Dermis blood vessel endothelial cell (primary cell): ENCODE measurements around the gene DDN. TPM values are rescaled to one million over a fixed set of nuclear protein-coding genes. Genes with fewer than 3 reads are reported as not detected.

Experiments used
- DNase-seq: peaks from one replicate; pipeline ENCODE4 v3.0.0; 2010
- total RNA-seq: library from RNA; depleted of rRNA; stranded (reverse); fragments of >200 nt; gene quantifications from 2 replicates; pipeline ENCODE4 v1.2.3, GENCODE V29; 2014

Gene DDN
- total RNA-seq, 1 donor from 2014 or later: under 0.01 TPM

DNA sequence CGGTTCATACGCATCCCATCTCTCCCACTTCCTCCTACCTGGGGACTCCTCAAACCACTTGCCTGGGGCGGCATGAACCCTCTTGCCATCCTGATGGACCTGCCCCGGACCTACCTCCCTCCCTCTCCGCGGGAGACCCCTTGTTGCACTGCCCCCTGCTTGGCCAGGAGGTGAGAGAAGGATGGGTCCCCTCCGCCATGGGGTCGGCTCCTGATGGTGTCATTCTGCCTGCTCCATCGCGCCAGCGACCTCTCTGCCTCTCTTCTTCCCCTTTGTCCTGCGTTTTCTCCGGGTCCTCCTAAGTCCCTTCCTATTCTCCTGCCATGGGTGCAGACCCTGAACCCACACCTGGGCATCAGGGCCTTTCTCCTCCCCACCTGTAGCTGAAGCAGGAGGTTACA is 17.4 kb downstream of the DDN start:
- DNase-seq: no peak

DNA sequence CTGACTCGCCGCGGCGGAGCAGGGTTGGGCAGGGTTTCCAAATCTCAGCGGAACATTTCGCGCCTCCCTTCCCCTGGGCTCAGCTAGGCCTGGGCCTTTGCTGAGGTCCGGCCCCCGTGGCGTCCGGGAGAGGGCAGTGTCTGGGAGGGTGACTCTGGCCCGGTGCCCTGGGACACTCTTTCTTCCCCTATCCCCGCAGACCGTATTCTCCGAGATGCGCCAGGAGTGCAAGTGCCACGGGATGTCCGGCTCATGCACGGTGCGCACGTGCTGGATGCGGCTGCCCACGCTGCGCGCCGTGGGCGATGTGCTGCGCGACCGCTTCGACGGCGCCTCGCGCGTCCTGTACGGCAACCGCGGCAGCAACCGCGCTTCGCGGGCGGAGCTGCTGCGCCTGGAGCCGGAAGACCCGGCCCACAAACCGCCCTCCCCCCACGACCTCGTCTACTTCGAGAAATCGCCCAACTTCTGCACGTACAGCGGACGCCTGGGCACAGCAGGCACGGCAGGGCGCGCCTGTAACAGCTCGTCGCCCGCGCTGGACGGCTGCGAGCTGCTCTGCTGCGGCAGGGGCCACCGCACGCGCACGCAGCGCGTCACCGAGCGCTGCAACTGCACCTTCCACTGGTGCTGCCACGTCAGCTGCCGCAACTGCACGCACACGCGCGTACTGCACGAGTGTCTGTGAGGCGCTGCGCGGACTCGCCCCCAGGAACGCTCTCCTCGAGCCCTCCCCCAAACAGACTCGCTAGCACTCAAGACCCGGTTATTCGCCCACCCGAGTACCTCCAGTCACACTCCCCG is 18.0 kb downstream of the DDN start:
- DNase-seq: no peak

DNA sequence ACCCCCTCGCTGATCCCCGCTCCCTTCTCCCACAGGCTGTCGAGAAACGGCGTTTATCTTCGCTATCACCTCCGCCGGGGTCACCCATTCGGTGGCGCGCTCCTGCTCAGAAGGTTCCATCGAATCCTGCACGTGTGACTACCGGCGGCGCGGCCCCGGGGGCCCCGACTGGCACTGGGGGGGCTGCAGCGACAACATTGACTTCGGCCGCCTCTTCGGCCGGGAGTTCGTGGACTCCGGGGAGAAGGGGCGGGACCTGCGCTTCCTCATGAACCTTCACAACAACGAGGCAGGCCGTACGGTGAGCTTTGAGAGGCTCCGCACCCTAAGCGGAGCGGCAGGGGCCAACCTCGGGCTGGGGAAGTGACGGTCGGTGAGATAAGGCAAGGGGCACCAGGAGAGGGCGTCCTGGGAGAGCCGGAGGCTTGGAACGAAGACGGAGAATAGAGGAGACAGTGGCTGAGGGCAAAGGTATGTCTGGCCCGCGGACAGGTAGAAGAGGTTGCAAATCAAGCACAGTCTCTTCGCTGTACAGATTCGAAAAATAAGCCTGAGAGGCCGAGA is 18.7 kb downstream of the DDN start:
- no peak for DNase-seq

DNA sequence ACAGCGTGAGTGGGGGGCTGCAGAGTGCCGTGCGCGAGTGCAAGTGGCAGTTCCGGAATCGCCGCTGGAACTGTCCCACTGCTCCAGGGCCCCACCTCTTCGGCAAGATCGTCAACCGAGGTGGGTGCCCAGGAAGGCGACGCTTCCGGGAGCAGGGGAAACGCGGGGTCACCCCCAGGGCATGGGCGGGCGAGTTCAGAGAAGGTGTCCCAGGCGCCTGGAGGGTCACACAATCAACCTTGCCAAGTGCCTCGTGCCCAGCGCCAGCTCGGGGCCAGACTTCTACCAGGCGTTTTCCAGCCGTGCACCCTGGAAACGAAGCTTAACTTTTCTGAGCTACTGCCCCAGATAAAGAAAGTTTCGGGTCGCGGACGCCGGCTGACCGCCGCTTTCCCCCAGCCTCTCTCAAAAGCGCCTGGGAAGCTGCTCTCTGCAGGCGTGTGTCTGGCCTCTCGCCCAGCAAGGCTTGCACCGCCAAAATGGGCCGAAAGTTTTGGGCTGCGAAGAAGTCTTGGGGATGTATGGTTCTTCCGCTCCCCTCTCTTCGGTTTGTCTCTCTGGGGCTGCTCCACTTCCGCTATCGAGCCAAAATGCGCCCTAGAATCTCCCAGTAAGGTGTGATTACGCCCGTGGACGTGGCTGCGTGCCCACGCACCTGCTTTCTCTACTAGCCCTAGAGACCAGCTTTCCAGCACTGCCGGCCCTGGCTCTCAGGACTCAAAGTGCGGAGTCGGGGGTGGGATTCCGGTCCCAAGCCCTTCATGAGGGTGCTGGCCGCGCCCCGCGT is 19.4 kb downstream of the DDN start:
- DNase-seq: no peak

DNA sequence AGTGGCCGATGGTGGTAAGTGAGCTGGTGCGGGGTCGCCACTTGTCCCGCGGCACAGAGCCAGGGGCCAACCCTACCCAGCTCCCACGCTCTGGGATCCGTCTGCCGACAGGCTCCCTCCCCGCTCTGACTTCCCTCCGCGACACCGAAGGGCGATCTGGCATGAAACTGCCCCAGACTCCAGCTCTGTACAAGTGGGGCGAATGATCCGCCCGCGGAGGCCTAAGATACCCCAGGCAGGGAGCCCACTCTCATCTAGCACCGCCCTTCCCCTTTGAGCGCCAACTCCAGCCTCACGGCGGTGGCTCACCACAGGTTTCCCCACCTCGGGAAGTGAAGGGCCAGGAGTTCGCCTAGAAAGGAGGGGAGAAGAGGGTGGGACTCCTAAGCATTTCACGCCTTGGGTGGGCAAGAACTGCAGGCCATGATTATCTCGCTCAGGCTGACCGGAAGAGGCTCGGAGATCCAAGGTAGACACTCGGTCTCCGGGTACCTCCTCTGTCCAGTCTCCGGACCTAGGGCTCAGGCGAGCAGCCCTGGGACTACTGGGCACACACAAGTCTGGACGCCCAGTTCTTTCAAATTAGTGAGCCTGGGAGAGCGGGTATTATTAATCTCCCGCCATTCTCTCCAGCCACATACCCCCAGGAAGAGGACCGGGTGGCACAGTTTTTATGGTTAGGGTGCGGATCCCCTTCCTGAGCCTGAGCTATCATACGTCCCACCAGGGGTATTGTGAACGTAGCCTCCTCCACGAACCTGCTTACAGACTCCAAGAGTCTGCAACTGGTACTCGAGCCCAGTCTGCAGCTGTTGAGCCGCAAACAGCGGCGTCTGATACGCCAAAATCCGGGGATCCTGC is 20.2 kb downstream of the DDN start:
- no peak for DNase-seq

DNA sequence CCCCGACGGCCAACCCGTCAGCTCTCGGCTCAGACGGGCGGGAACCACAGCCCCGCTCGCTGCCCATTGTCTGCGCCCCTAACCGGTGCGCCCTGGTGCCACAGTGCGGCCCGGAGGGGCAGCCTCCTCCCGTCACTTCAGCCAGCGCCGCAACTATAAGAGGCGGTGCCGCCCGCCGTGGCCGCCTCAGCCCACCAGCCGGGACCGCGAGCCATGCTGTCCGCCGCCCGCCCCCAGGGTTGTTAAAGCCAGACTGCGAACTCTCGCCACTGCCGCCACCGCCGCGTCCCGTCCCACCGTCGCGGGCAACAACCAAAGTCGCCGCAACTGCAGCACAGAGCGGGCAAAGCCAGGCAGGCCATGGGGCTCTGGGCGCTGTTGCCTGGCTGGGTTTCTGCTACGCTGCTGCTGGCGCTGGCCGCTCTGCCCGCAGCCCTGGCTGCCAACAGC is 20.9 kb downstream of the DDN start, which contains the start of gene WNT1:
TSS of gene WNT1 (plus strand) at position 32 of the 450 bp plus-strand sequence. CDS start at position 361, 329 bp downstream.
- no peak for DNase-seq

DNA sequence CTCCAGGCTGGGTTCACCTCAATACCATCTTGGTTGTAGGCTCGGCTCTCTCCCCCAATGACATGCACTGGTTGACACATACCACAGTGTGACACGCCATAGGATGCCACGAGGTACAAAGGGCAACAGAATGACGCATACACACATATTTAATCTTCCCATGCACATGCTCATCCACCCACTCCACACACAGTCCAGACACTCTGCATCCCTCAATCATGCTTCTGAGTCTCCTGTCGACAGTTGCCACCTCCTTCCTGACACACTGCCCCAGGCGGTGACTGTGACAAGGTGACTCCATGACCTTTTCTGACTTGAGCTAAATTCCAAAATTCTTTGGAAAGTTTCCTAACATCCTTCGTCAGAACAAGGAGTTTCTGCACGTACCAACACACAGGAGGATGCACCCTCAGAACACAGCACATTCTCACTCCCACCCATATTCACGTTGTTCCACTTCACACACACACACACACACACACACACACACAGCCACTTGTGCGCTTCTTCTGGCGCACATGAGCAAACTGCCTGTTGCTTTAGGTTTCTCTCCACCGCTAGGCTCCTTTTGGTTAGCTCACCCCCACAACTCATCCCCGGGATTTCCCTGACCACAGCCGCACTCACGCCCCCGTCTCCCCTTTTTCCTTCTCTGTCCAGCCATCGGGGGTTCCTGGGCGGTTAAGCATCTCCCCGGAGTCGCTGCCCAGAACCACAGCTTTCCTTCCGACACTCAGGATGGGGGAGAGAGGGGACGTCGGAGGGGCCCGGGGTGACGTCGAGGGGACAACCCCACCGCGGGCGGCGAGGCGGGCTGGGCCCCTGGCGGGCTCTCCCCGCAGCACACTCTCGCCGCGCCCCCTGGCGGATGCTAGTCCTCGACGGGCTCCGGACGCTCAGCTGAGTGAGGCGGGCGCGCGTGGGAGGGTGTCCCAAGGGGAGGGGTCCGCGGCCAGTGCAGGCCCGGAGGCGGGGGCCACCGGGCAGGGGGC is 21.6 kb downstream of the DDN start:
- DNase-seq: peak; percentile 73

DNA sequence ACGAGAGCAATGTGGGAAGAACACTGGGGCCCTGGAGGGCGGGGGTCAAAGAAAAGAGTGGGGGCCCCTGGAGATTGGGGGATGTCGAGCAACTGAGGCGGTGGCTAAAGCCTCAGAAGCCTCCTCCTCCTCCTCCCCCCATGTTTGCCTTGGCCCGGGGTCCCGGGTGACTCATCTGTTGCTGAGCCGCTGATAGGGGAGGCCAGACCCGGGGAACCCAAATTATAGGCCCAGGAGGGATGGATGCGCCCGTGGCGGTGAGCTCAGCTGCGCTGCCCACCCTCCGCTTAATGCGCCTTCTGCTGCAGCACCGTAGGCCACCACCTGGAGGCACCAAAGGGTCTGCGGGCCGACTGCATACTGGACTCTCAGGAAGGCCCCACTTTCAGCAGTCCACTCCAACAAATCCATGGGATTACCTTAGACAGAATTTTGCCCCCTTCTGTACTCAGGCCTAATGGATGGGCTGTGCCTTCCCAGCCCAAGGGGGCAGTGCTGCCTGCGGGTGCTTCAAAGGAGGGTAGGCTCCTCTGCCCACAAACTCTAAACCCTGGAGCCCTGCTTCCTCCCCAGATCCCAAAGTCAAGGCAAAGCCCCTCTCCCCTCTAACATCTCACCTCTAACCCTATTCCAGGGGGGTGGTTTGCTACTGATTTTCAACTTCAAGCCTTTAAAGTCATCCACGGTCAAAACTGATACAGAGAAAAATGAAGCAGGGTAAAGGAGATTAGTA is 25.1 kb downstream of the DDN start:
- peak; percentile 74 for DNase-seq

DNA sequence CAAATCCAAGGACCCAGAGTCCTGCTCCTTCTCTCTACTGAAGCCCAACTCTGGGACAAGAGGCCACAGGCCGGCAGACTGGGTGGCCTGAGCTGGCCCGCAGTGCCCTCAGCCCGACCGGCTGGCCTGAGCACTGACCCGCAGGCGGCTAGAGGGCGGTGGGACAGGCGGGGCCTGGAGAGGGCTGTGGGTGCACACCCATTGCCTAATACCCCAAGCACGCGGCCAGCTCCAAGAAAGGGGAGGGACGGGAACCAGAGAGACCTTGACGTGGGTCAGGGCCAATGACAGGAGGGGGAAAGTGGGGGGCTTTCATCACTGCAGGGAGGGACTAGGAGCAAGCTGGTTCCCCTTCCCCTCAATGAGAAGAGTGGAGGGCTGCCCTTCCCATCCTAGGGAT is 25.6 kb downstream of the DDN start:
- DNase-seq: no peak

DNA sequence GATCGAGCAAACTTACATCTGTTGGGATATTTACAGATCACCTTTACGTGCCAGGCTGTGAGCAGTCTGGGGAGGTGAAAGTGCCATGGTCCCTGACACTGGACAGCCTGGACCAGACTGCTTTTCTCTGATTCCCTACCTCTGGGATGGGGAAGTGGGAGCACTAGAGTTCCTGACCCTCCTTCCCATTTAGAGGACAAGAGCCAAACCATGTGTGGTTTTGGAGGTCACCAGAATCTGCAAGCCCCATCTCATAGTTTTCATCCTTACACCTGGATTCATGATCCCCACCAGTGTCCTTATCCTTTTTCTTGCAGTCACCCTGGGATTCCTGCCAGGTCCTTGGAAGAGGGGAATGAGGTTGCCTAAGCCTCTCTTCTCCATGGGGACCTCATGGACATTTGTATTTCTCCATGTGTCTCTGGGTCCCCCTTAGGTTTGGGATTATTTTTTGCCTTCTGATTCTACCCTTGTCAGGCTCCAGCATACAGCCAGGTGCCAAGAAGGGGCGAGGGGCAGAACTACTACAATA is 26.2 kb downstream of the DDN start:
- DNase-seq: no peak

DNA sequence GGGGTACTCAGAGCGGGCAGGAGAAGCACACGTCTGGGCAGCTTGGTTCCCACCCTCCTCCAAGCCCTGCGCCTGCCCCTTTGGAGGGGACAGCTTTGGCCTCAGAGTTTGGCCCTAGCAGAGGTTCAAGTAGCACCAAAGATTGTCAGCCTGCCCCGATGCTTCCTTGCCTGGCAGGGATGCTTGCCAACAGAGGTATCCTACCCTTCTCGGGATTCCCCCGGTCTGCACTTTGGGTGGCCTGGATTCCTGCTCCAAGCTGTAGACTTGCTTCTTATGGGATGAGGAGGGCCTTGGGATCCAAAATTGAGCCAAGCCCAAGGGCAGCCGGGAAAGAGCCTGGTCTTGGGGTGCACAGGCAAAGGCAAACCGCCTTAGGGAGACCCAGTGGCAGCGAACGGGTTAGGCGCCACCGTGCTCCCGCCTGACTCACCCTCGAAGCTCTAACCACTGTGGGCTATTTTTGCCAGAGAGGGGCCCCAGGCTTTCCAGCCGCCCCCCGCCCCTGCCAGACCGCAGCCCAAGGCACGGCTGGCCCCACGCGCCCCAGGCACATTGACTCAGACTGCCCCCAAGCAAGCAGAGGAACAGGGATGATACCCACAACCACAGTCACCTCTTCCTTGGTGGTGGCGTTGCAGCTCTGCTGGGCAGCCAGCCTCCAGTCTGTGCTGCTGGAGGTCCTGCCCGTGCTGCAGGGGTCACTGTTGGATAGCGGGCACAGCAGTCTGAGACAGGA is 26.8 kb downstream of the DDN start:
- no peak for DNase-seq

DNA sequence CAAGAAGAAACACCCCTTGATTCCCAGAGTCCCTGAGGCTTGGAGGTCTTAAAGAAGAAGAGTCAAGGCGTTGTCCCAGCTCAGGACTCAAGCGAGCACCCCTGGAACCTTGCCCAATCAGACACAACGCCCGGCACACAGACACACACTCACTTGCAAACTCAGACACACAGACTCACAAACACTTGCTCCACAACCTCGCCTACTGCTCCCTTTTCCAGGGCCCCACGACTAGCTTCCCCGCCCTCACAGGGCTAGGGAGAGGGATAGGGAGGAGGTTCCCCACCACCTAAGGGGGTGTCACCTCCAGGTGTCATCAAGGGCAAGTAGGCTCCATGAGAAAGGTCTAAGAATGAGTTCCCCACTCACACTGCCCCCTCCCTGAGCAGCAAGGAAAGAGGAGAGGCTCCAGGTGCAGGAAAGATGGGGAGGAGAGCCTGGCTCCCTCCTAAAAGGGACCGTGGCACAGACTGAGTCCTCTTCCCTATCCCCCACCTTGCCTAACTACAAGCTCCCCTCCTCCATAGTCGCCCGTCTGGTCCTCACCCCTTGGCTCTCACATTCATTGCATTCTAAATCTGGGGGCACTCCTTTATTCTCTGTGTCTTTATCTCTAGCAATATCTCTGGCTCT is 28.4 kb downstream of the DDN start:
- DNase-seq: no peak

DNA sequence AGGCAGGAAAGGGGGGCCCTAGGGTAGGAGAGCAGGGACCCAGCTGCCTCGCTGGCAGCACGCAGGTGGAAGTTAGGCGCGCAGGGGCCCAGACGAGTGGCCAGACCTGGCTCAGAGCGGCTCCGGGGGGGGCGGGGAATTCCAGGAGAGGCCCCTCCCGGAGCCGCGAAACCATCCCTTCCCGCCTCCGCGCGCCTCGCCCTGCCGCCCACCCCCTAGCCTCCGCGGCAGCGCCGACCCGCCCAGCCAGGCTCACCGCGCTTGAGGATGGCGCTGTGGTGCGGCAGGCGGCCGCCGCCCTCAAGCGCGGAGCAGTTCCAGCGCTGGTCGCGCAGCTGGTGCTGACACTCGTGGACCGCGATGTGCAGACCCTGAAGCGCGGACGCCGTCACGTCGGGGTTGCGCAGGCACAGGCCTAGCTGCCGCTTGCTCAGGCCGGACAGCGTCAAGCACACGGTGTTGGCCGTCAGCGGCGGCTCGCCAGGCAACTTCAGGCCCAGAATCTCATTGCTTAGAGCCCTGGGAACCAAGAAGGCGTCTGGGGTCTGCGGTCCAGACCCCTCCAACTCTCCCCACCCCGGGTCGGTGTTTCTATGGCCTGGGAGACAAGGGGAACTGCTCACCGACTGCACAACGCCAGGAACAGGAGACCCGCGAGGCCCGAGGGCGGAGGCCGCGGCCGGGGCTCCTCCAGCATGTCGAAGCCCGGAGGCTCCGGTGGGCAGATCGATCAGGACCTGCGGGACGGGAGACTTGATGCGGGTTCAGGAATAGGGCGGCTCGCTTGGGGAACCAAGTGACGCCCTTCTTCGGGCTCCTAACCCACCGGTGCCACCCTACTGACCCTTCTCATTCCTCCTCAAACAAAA is 29.1 kb downstream of the DDN start:
- peak; percentile 37 for DNase-seq

DNA sequence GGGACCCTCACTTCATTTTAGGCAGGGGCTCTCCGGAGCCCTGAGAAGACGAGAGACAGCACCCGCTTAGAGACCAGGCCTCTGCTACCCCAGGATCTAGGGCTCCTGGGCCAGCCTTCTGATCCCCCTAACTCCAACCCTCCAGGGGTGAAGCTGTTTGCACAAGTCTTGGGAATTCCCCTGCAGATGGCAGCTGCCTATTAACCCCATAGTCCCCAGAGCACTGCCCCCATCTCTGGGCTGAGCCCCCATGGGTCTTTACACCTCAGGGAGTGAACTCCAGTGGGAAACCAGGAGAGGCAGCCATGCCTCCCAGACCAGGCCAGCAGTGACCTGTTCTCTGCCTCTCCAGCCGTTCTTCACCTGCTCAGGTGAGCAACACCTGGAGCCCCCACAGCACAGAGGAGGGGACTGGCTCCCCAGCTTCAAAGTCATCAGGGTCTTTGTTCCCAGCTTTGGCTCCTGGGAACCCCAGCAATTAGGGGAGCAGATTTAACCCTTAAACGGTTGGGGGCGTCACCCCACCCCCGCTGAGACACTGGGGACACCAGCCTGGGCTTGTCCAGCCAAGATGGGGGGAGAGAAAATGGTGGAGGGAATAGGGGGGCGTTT is 29.9 kb downstream of the DDN start:
- DNase-seq: no peak

DNA sequence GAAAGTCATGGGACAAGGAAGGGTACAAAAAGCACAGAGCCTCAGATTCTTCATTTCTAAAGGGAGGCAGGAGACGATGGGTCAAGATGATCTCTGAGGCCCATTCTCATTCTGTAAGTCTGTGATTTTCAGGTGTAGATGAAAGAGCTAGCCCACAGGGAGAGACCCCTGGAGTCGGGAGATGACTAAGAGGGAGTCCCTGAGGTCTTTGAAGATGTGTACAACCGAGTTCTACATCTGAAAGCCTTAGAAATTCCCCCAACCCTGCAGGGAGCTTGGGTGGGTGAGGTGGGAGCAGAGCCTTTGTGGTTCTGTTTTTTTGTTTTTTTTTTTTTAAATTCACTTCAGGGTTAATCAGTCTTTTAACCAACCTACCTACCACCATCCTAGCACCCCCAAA is 30.7 kb downstream of the DDN start:
- no peak for DNase-seq

DNA sequence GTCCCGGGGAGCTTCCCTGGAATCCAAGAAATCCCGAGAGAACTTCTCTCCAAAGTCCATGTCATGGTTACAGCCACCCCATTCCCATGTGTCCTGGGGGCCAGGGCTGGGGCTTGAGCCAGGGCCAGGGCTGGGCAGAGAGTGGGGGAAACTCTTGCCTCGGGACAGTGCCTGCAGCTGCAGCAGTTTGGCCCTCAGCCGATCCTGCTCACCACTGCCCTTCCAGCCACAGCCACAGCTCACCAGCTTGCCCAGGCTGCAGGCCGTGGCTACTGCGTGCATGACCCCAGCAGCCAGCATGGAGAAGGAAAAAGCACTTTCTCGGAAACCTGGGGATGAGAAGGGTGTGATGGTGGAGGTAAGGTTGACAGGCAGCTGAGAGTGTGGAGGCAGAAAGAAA is 31.2 kb downstream of the DDN start:
- no peak for DNase-seq

DNA sequence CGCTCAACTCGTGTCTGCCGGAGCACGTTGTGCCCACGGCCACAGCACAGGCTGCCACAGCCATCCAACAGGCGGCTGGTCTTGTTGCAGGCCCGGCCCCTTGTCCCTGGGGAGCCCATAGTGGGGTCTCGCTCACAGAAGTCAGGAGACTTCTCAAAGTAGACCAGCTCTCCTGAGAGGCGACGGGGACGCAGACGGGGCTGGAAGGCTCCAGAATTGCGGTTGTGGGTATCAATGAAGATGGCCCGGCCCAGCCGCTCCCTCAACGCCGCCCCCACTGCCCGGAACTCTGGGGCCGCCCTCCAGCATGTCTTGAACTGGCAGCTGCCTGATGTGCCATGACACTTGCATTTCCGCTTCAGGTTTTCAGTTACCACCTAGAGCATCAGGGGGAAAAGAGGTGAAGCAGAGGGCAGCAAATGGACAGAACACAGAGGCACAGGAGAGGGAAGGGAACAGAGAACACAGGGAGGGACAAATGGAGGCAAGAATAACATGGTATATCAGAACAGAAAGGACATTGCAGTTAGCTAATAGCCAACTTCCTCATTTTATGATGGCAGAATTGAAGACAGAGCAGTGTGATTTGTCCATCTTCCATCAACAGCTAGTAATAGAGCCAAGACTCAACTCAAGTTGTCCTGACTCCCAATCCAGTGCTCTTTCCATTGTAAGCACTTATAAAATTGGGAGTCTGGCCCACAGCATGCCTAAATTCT is 32.8 kb downstream of the DDN start:
- no peak for DNase-seq
